ENCODE results near the gene TMPRSS11F.

- TF ChIP-seq CTCF (conservative IDR thresholded peaks at IDR 0.05) (no peak), ZFX (IDR thresholded peaks at IDR 0.05) (no peak)
Observed at GRCh38 chr4:68148800-68149685, 19.4 kb upstream of the TMPRSS11F start.

Measured in C4-2B (cell line).